CD8-positive, alpha-beta memory T cell (primary cell): ENCODE data around the gene BTN2A1. TPM values are rescaled to one million over a fixed set of nuclear protein-coding genes. Genes with fewer than 3 reads are reported as not detected.
"Not testable (repeated sequence)": the region's sequence is repeated elsewhere in the genome, so short reads cannot be mapped to it uniquely, and the experiment has no call there.

Experiments used
- CTCF ChIA-PET: fragments of 350-600 bp; sonication (Branson Sonifier 250); formaldehyde crosslinking; loops from one replicate; lab custom pipeline; 2021; ENCODE audit warnings: antibody characterized with exemption; lab: Charles Lee
- POLR2A ChIA-PET: fragments of 350-600 bp; sonication (Branson Sonifier 250); formaldehyde crosslinking; loops from one replicate; lab custom pipeline; 2021; ENCODE audit warnings: antibody characterized with exemption; lab: Charles Lee
- DNase-seq, 5 donors: peaks; one replicate each; pipeline versions ENCODE4 v3.0.0 to v3.0.0-alpha.2; 2020 to 2022; ENCODE audit warnings: mixed read lengths in 1 of 5
- H3K27ac ChIP-seq: one replicate; pipeline ENCODE4 v1.7.0; 2013; ENCODE audit warnings: low read depth, mild to moderate bottlenecking, low read length, moderate library complexity
- H3K27me3 ChIP-seq: 2 replicates; pipeline ENCODE4 v1.7.0; 2013; ENCODE audit warnings: low read length, mild to moderate bottlenecking; ENCODE audit not compliant: insufficient read depth, poor library complexity, severe bottlenecking
- H3K36me3 ChIP-seq: 2 replicates; pipeline ENCODE4 v1.7.0; 2013; ENCODE audit warnings: mild to moderate bottlenecking, low read length, moderate library complexity; ENCODE audit not compliant: insufficient read depth
- H3K4me1 ChIP-seq: 2 replicates; pipeline ENCODE4 v1.7.0; 2013; ENCODE audit warnings: mild to moderate bottlenecking, low read length, moderate library complexity; ENCODE audit not compliant: insufficient read depth
- H3K4me3 ChIP-seq: 2 replicates; pipeline ENCODE4 v1.7.0; 2013; ENCODE audit warnings: mild to moderate bottlenecking, low read length
- H3K9me3 ChIP-seq: 2 replicates; pipeline ENCODE4 v1.7.0; 2013; ENCODE audit warnings: mild to moderate bottlenecking, low read length
- H3K27ac Mint-ChIP-seq, 8 donors: one replicate each; pipeline ENCODE4 v1.8.0; 2020 to 2021; ENCODE audit warnings: mixed read lengths in 8 of 8, mild to moderate bottlenecking in 6 of 8, inconsistent platforms in 3 of 8, moderate library complexity in 3 of 8
- H3K27me3 Mint-ChIP-seq, 2 donors: one replicate each; pipeline ENCODE4 v1.8.0; 2020 to 2021; ENCODE audit warnings: mixed read lengths in 2 of 2, mild to moderate bottlenecking in 1 of 2, moderate library complexity in 1 of 2
- H3K36me3 Mint-ChIP-seq, 3 donors: one replicate each; pipeline ENCODE4 v1.8.0; 2020 to 2021; ENCODE audit warnings: mixed read lengths in 3 of 3, inconsistent platforms in 1 of 3, mild to moderate bottlenecking in 1 of 3
- H3K4me1 Mint-ChIP-seq, 3 donors: one replicate each; pipeline ENCODE4 v1.8.0; 2020 to 2021; ENCODE audit warnings: mixed read lengths in 3 of 3, inconsistent platforms in 1 of 3, mild to moderate bottlenecking in 1 of 3
- H3K4me3 Mint-ChIP-seq, 7 donors: one replicate each; pipeline ENCODE4 v1.8.0; 2020 to 2021; ENCODE audit warnings: mixed read lengths in 7 of 7, mild to moderate bottlenecking in 6 of 7, moderate library complexity in 4 of 7, inconsistent platforms in 2 of 7
- H3K9me3 Mint-ChIP-seq, 5 donors: one replicate each; pipeline ENCODE4 v1.8.0; 2020 to 2022; ENCODE audit warnings: mixed read lengths in 5 of 5, mild to moderate bottlenecking in 3 of 5, moderate library complexity in 2 of 5, inconsistent platforms in 1 of 5
- polyA plus RNA-seq: library from polyadenylated mRNA; unstranded; fragments of 300-500 nt; fragmentation: Illumina TruSeq; gene quantifications from one replicate; pipeline ENCODE4 v1.2.3, GENCODE V29; 2021
- total RNA-seq, 2 experiments: library from RNA; stranded (reverse); gene quantifications; one replicate each; pipeline ENCODE4 v1.2.3, GENCODE V29; 2021

BTN2A1 gene
- total and polyA plus RNA-seq, 3 experiments from 2014 or later = 14.4 to 26.4 (median 24.0) TPM

- peaks cover 3% of the 10 kb centered on the region for H3K4me1 ChIP-seq
- ChIA-PET CTCF (no interaction called here), POLR2A (no interaction called here)
- Mint-ChIP-seq H3K27me3 (no peaks in the 10 kb centered on the region), H3K4me1 (peaks cover 11 to 31% (median 18%) of the 10 kb centered on the region in 3 donors), H3K27ac (no peak overlapping the region), H3K36me3 (peaks cover 17 to 30% (median 26%) of the 10 kb centered on the region in 3 donors), H3K9me3 (no peaks in the 10 kb centered on the region), H3K4me3 (no peak overlapping the region)
- H3K27me3 ChIP-seq = no peaks in the 10 kb centered on the region
- no peaks in the 10 kb centered on the region for H3K9me3 ChIP-seq
- no peak overlapping the region for H3K27ac ChIP-seq
- H3K4me3 ChIP-seq = no peak overlapping the region
- H3K36me3 ChIP-seq = no peaks in the 10 kb centered on the region
- no peak for DNase-seq
Measured at GRCh38 chr6:26426691-26427450, 30.9 kb upstream of the BTN2A1 start.

GRCh38 chr6:26427451-26427809 lies 30.3 kb upstream of the BTN2A1 start:
- Histone ChIP-seq H3K4me1 (no peaks in the 10 kb centered on the region), H3K9me3 (no peaks in the 10 kb centered on the region), H3K4me3 (no peak overlapping the region), H3K27me3 (no peaks in the 10 kb centered on the region), H3K36me3 (no peaks in the 10 kb centered on the region), H3K27ac (no peak overlapping the region)
- no peaks in the 10 kb centered on the region for H3K27me3 Mint-ChIP-seq
- ChIA-PET POLR2A (no interaction called here), CTCF (no interaction called here)
- H3K4me3 Mint-ChIP-seq = no peak overlapping the region
- peaks cover 17 to 34% (median 26%) of the 10 kb centered on the region in 3 donors for H3K36me3 Mint-ChIP-seq
- H3K27ac Mint-ChIP-seq = no peak overlapping the region
- peaks cover 8 to 25% (median 18%) of the 10 kb centered on the region in 3 donors for H3K4me1 Mint-ChIP-seq
- H3K9me3 Mint-ChIP-seq = no peaks in the 10 kb centered on the region
- no peak for DNase-seq

GRCh38 chr6:26428206-26428605 lies 29.5 kb upstream of the BTN2A1 start:
- Histone ChIP-seq H3K4me3 (no peak overlapping the region), H3K36me3 (no peaks in the 10 kb centered on the region), H3K27ac (no peak overlapping the region), H3K9me3 (no peaks in the 10 kb centered on the region), H3K27me3 (no peaks in the 10 kb centered on the region), H3K4me1 (no peaks in the 10 kb centered on the region)
- Mint-ChIP-seq H3K4me3 (no peak overlapping the region), H3K36me3 (peaks cover 17 to 35% (median 26%) of the 10 kb centered on the region in 3 donors), H3K9me3 (no peaks in the 10 kb centered on the region), H3K4me1 (peaks cover 6 to 21% (median 18%) of the 10 kb centered on the region in 3 donors), H3K27ac (no peak overlapping the region), H3K27me3 (no peaks in the 10 kb centered on the region)
- DNase-seq = no peak
- ChIA-PET POLR2A (no interaction called here), CTCF (no interaction called here)

- H3K9me3 ChIP-seq = no peaks in the 10 kb centered on the region
- peaks cover 15 to 43% (median 28%) of the 10 kb centered on the region in 3 donors for H3K36me3 Mint-ChIP-seq
- H3K4me1 ChIP-seq = no peaks in the 10 kb centered on the region
- H3K36me3 ChIP-seq = no peaks in the 10 kb centered on the region
- no peak overlapping the region for H3K27ac Mint-ChIP-seq
- POLR2A ChIA-PET = no interaction called here
- H3K9me3 Mint-ChIP-seq = peaks cover 4 to 15% (median 10%) of the 10 kb centered on the region in 5 donors
- H3K27me3 Mint-ChIP-seq = no peaks in the 10 kb centered on the region
- DNase-seq = no peak
- no peak overlapping the region for H3K27ac ChIP-seq
- no peak overlapping the region for H3K4me3 Mint-ChIP-seq
- no peaks in the 10 kb centered on the region for H3K27me3 ChIP-seq
- H3K4me3 ChIP-seq = no peak overlapping the region
- CTCF ChIA-PET = no interaction called here
- peaks cover 0 to under 1% (median 0%) of the 10 kb centered on the region in 3 donors for H3K4me1 Mint-ChIP-seq
Measured at GRCh38 chr6:26430787-26431186, 27.0 kb upstream of the BTN2A1 start.

GRCh38 chr6:26431258-26432172 lies 26.2 kb upstream of the BTN2A1 start:
- peaks cover 4 to 15% (median 10%) of the 10 kb centered on the region in 5 donors for H3K9me3 Mint-ChIP-seq
- no peaks in the 10 kb centered on the region for H3K36me3 ChIP-seq

GRCh38 chr6:26432627-26433201 lies 25.0 kb upstream of the BTN2A1 start:
- CTCF ChIA-PET = interaction anchor here (1.9 kb wide), 1 partner anchor 91 kb away, joined by 4 read pairs; no protein-coding TSS in a partner anchor
- H3K4me3 Mint-ChIP-seq = no peak overlapping the region
- H3K4me1 Mint-ChIP-seq = no peaks in the 10 kb centered on the region
- Histone ChIP-seq H3K36me3 (no peaks in the 10 kb centered on the region), H3K4me3 (no peak overlapping the region), H3K27me3 (no peaks in the 10 kb centered on the region), H3K9me3 (no peaks in the 10 kb centered on the region), H3K4me1 (no peaks in the 10 kb centered on the region), H3K27ac (no peak overlapping the region)
- DNase-seq = no peak
- peaks cover 4 to 15% (median 10%) of the 10 kb centered on the region in 5 donors for H3K9me3 Mint-ChIP-seq
- peaks cover 12 to 27% (median 23%) of the 10 kb centered on the region in 3 donors for H3K36me3 Mint-ChIP-seq
- no peaks in the 10 kb centered on the region for H3K27me3 Mint-ChIP-seq
- H3K27ac Mint-ChIP-seq = no peak overlapping the region
- POLR2A ChIA-PET = no interaction called here

More at GRCh38 chr6:26431258-26432172, 26.2 kb upstream of the BTN2A1 start:
- no peak overlapping the region for H3K4me3 ChIP-seq
- Mint-ChIP-seq H3K36me3 (peaks cover 15 to 35% (median 24%) of the 10 kb centered on the region in 3 donors), H3K4me1 (no peaks in the 10 kb centered on the region), H3K27ac (no peak overlapping the region), H3K27me3 (no peaks in the 10 kb centered on the region), H3K4me3 (no peak overlapping the region)
- ChIA-PET POLR2A (no interaction called here), CTCF (interaction anchor here (1.9 kb wide), 1 partner anchor 90 kb away, joined by 4 read pairs; no protein-coding TSS in a partner anchor)
- H3K27ac ChIP-seq = no peak overlapping the region
- DNase-seq = no peak
- H3K4me1 ChIP-seq = no peaks in the 10 kb centered on the region
- H3K9me3 ChIP-seq = no peaks in the 10 kb centered on the region
- H3K27me3 ChIP-seq = no peaks in the 10 kb centered on the region

- H3K27ac Mint-ChIP-seq, H3K4me3 Mint-ChIP-seq, H3K27ac ChIP-seq, POLR2A ChIA-PET, H3K36me3 ChIP-seq, H3K9me3 ChIP-seq, H3K4me1 ChIP-seq, H3K27me3 Mint-ChIP-seq, H3K4me3 ChIP-seq, CTCF ChIA-PET, H3K4me1 Mint-ChIP-seq, H3K27me3 ChIP-seq, DNase-seq: not testable (repeated sequence)
- Mint-ChIP-seq H3K36me3 (peaks cover 10 to 27% (median 17%) of the 10 kb centered on the region in 3 donors), H3K9me3 (peaks cover 4 to 15% (median 10%) of the 10 kb centered on the region in 5 donors)
Measured at GRCh38 chr6:26433680-26434079, 24.1 kb upstream of the BTN2A1 start.
